HG03066 (cell line): ENCODE results near the gene TBKBP1.

Experiments used
- ATAC-seq: cut with Tn5 transposase; IDR thresholded peaks from one replicate; pipeline ENCODE4 v1.9.1; 2021; ENCODE audit warnings: low read depth; ENCODE audit not compliant: unreplicated experiment

TBKBP1 gene

GRCh38 chr17:47697906-47698711 is 4.1 kb downstream of the TBKBP1 start:
- ATAC-seq = no peak

GRCh38 chr17:47698749-47699535 is 5.0 kb downstream of the TBKBP1 start:
- ATAC-seq = no peak

GRCh38 chr17:47699536-47699840 is 5.5 kb downstream of the TBKBP1 start:
- ATAC-seq = no peak

- ATAC-seq = no peak
Measured at GRCh38 chr17:47700471-47701449, 6.8 kb downstream of the TBKBP1 start.

GRCh38 chr17:47701608-47702007 is 7.6 kb downstream of the TBKBP1 start:
- ATAC-seq = no peak

GRCh38 chr17:47702391-47702995 is 8.5 kb downstream of the TBKBP1 start:
- ATAC-seq = no peak

- no peak for ATAC-seq
Measured at GRCh38 chr17:47703191-47703591, 9.2 kb downstream of the TBKBP1 start.

GRCh38 chr17:47703671-47704070 is 9.7 kb downstream of the TBKBP1 start:
- ATAC-seq = no peak

GRCh38 chr17:47704116-47704515 is 10.2 kb downstream of the TBKBP1 start:
- no peak for ATAC-seq

GRCh38 chr17:47704736-47705135 is 10.8 kb downstream of the TBKBP1 start:
- ATAC-seq = no peak

- ATAC-seq = no peak
Measured at GRCh38 chr17:47705536-47706530, 11.9 kb downstream of the TBKBP1 start.

GRCh38 chr17:47707056-47707804 is 13.3 kb downstream of the TBKBP1 start:
- no peak for ATAC-seq

- no peak for ATAC-seq
Measured at GRCh38 chr17:47707884-47708283, 13.9 kb downstream of the TBKBP1 start.

GRCh38 chr17:47708312-47708863 is 14.4 kb downstream of the TBKBP1 start:
- no peak for ATAC-seq

GRCh38 chr17:47708864-47709541 is 15.0 kb downstream of the TBKBP1 start:
- no peak for ATAC-seq

GRCh38 chr17:47709594-47709993 is 15.6 kb downstream of the TBKBP1 start:
- no peak for ATAC-seq

GRCh38 chr17:47711366-47712099 is 17.6 kb downstream of the TBKBP1 start:
- no peak for ATAC-seq
